Mesothelial cell of epicardium (in vitro differentiated cells): ENCODE data around the gene DNAL4. TPM values are rescaled to one million over a fixed set of nuclear protein-coding genes. Genes with fewer than 3 reads are reported as not detected.

ENCODE experiments used
- DNase-seq, 2 experiments: peaks; one replicate each; pipeline ENCODE4 v3.0.0; 2021; ENCODE audit warnings: low spot score in 2 of 2; ENCODE audit not compliant: unreplicated experiment in 2 of 2
- H3K27ac Mint-ChIP-seq: 2 replicates; pipeline ENCODE4 v1.8.0; 2021; ENCODE audit warnings: mixed read lengths
- H3K27me3 Mint-ChIP-seq: 2 replicates; pipeline ENCODE4 v1.8.0; 2021; ENCODE audit warnings: low read depth, mixed read lengths
- H3K36me3 Mint-ChIP-seq: 2 replicates; pipeline ENCODE4 v1.8.0; 2021; ENCODE audit warnings: mixed read lengths
- H3K4me1 Mint-ChIP-seq: 2 replicates; pipeline ENCODE4 v1.8.0; 2021; ENCODE audit warnings: mixed read lengths
- H3K4me3 Mint-ChIP-seq: 2 replicates; pipeline ENCODE4 v1.8.0; 2021; ENCODE audit warnings: mild to moderate bottlenecking, moderate library complexity, mixed read lengths
- H3K9me3 Mint-ChIP-seq: 2 replicates; pipeline ENCODE4 v1.8.0; 2021; ENCODE audit warnings: mixed read lengths
- CTCF ChIP-seq: fragments of 200-600 bp; sonication (generic); IDR thresholded peaks from one replicate; pipeline ENCODE4 v1.5.0; 2021; ENCODE audit warnings: antibody characterized with exemption; ENCODE audit not compliant: unreplicated experiment
- total RNA-seq: library from RNA; stranded (reverse); gene quantifications from 3 replicates; pipeline ENCODE4 v1.2.1, GENCODE V29; 2021

Gene DNAL4
- total RNA-seq, 1 donor from 2014 or later, result 15.9 TPM

DNA sequence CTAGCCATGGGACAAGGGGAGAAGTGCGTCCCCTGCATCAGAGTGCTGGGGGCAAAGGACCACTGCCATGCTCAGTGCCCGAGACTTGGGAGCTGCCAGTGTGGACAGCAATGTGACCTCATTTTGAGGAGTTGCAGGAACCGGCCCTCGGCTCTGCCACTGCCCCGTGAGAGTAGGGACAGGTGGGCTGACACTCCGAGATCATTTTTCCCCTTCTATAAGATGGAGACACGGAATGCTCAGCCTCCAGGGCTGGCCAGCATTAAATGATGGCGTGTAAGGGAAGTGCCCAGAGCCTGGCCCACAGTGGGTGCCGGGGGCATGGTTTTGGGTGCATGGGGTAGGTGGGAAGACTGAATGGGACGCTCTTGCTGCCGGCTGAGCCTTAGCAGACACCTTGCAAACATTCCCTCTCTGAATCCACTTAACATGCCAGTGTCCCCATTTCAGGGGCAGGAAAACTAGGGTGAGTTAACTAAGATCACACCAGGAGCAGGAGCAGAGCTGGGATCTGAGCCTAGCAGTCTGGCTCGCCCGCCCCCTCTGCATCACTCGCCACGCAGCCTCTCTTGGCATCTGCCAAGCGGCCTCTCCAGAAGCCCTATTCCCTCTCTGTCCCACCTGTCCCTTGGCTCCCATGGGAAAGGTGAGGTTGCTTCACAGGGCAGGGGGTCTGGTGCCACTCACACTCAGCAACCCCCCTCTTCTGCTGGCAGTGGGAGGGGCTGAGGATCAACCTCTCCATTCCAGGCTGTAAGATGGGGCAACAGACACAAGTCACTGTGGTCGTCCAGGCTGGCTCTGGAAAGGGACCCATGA is 36.3 kb upstream of the DNAL4 start:
- H3K36me3 Mint-ChIP-seq, result no peaks in the 10 kb centered on the region
- no peaks in the 10 kb centered on the region for H3K9me3 Mint-ChIP-seq
- H3K4me3 Mint-ChIP-seq, result no peak overlapping the region
- peaks cover 19% of the 10 kb centered on the region for H3K27me3 Mint-ChIP-seq
- TF ChIP-seq CTCF, result no peak
- no peak for DNase-seq
- no peaks in the 10 kb centered on the region for H3K4me1 Mint-ChIP-seq
- no peak overlapping the region for H3K27ac Mint-ChIP-seq

DNA sequence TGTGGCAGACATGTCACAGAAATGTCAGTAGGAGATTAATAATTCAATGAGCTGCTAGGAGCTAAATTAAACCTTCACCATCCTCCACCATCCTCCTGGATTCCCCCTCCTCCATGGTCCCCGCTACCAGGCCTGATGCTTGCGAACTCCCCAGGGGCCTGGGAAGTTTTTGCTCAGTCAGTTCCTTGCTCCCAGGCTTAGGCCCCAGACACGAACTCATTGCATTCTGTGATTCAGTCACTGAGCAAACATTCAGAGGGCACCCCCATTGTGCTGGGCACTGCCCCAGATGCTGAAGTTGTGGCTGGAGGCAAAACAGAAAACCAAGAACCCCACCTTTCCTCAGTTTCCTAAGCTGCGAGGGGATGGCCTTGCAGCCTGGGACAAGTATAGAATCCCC is 35.5 kb upstream of the DNAL4 start:
- no peak for DNase-seq
- H3K27ac Mint-ChIP-seq, result no peak overlapping the region
- no peak for TF ChIP-seq CTCF
- H3K4me1 Mint-ChIP-seq, result no peaks in the 10 kb centered on the region
- no peaks in the 10 kb centered on the region for H3K36me3 Mint-ChIP-seq
- H3K9me3 Mint-ChIP-seq, result no peaks in the 10 kb centered on the region
- H3K27me3 Mint-ChIP-seq, result peaks cover 13% of the 10 kb centered on the region
- no peak overlapping the region for H3K4me3 Mint-ChIP-seq

- Mint-ChIP-seq H3K9me3 (no peaks in the 10 kb centered on the region), H3K27me3 (peaks cover 8% of the 10 kb centered on the region), H3K27ac (no peak overlapping the region), H3K4me3 (no peak overlapping the region), H3K36me3 (no peaks in the 10 kb centered on the region), H3K4me1 (no peaks in the 10 kb centered on the region)
- no peak for TF ChIP-seq CTCF
- DNase-seq, result no peak
Observed at GRCh38 chr22:38828616-38829205, 34.8 kb upstream of the DNAL4 start.

DNA sequence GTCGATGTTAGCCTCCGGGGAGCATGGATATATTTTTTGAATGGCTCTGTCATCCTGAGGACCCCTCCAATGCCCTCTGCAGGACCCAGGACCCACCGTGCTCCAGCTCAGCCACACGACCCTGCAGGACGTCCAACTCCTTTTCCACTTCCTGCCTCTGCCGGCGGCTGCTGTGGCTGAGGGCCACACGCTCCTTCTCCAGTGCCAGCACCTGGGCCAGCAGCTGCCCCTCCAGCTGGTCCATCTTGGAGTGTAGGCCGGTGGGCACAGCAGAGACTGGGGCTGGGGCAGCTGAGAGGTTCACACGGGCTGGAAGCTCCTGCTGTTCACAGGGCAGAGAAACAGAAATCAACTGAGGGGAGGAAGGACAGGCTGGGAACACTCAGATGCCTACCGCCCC is 34.2 kb upstream of the DNAL4 start:
- Mint-ChIP-seq H3K27me3 (peaks cover 8% of the 10 kb centered on the region), H3K4me3 (no peak overlapping the region), H3K27ac (no peak overlapping the region), H3K4me1 (no peaks in the 10 kb centered on the region), H3K9me3 (no peaks in the 10 kb centered on the region), H3K36me3 (no peaks in the 10 kb centered on the region)
- TF ChIP-seq CTCF, result no peak
- DNase-seq, result no peak

DNA sequence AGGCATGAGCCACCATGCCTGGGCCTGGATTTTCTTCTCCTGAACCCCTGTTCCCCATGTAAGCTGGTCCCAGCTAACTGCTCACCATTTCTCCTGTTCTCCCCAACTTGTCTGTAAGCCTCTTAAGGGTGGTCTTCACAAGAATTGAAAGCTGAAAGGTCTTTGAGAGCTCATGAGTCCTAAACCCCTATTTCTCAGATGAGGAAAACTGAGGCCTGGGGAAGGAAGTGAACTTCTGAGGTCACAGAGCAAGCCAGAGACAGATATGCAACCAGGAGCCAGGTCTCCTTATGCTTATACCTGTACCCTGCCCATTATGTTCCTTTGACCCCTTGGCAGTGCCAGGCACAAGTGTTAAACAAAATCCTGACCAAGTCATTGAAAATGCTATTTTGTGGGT is 33.6 kb upstream of the DNAL4 start:
- Mint-ChIP-seq H3K27ac (no peak overlapping the region), H3K4me1 (no peaks in the 10 kb centered on the region), H3K4me3 (no peak overlapping the region), H3K36me3 (no peaks in the 10 kb centered on the region), H3K27me3 (peaks cover 6% of the 10 kb centered on the region), H3K9me3 (no peaks in the 10 kb centered on the region)
- DNase-seq, result no peak
- no peak for TF ChIP-seq CTCF
